Suprapubic skin (tissue), 3 donors: ENCODE results near the gene DCUN1D1.

Experiments
- CTCF ChIP-seq, 2 donors: fragments of 200-600 bp in 1 of 2; fragments of 450-650 bp in 1 of 2; sonication (generic) in 1 of 2; IDR thresholded peaks; one replicate each; pipeline ENCODE4 v1.5.1; 2016 to 2019; ENCODE audit warnings: antibody characterized with exemption in 2 of 2, mild to moderate bottlenecking in 1 of 2, moderate library complexity in 1 of 2
- POLR2A ChIP-seq, 2 donors: fragments of 450-650 bp; IDR thresholded peaks; one replicate each; pipeline ENCODE4 v1.6.1; 2017; ENCODE audit warnings: antibody characterized with exemption in 2 of 2, mild to moderate bottlenecking in 2 of 2, moderate library complexity in 2 of 2

- no peak for TF ChIP-seq POLR2A (IDR thresholded peaks at IDR 0.05)
- TF ChIP-seq CTCF (IDR thresholded peaks at IDR 0.05), result no peak
Observed at GRCh38 chr3:182989566-182989965, 9.2 kb upstream of the DCUN1D1 start.
